ENCODE results near the gene SRPK2. TPM values are rescaled to one million over a fixed set of nuclear protein-coding genes. Genes with fewer than 3 reads are reported as not detected.

Gene SRPK2
- total RNA-seq, 4 donors from 2014 or later: 37.1 to 48.1 (median 46.3) TPM

- no peaks in the 10 kb centered on the region for H3K4me1 ChIP-seq
- intact Hi-C loops (cut with DNase I): no loop called here
- no peaks in the 10 kb centered on the region for H3K27me3 ChIP-seq
- H3K9me3 ChIP-seq: no peaks in the 10 kb centered on the region
- no peak overlapping the region for H3K27ac ChIP-seq
- no peak for DNase-seq
- no peaks in the 10 kb centered on the region for H3K36me3 ChIP-seq
- WGBS, 2 donors: 74 to 78% methylated on average over 2 of the region's 2 CpGs
- H3K4me3 ChIP-seq (replicated peaks in 1 of 3): no peak overlapping the region
- TF ChIP-seq POLR2A (IDR thresholded peaks at IDR 0.05): no peak
- TF ChIP-seq, protein P1, sequence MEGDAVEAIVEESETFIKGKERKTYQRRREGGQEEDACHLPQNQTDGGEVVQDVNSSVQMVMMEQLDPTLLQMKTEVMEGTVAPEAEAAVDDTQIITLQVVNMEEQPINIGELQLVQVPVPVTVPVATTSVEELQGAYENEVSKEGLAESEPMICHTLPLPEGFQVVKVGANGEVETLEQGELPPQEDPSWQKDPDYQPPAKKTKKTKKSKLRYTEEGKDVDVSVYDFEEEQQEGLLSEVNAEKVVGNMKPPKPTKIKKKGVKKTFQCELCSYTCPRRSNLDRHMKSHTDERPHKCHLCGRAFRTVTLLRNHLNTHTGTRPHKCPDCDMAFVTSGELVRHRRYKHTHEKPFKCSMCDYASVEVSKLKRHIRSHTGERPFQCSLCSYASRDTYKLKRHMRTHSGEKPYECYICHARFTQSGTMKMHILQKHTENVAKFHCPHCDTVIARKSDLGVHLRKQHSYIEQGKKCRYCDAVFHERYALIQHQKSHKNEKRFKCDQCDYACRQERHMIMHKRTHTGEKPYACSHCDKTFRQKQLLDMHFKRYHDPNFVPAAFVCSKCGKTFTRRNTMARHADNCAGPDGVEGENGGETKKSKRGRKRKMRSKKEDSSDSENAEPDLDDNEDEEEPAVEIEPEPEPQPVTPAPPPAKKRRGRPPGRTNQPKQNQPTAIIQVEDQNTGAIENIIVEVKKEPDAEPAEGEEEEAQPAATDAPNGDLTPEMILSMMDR (IDR thresholded peaks at IDR 0.05): no peak
Measured at GRCh38 chr7:105154084-105154483, 234.6 kb downstream of the SRPK2 start.

DNA sequence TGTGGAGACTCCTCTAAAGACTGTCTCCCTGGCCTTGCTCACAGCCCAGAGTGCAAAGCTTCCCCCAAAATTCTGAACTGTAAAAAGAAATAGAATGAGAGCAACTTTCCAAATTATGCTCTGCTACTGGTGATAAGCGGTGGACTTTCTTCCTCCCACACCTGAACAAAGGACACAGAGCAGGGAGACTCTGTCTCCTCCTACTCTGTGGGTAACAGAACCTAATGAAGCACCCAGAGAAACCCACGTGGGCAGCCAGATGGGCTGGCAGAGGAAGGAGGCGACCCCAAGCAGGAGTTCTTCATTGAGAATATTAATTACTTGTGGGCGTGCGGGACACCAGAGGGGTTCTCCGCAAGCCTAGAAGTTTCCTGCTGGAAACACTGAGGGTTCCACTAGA is 235.2 kb downstream of the SRPK2 start:
- DNase-seq: no peak
- no peaks in the 10 kb centered on the region for H3K4me1 ChIP-seq
- intact Hi-C loops (cut with DNase I): no loop called here
- 89 to 95% methylated on average over 6 of the region's 6 CpGs for WGBS, 2 donors
- H3K27ac ChIP-seq: no peak overlapping the region
- no peak overlapping the region for H3K4me3 ChIP-seq (replicated peaks in 1 of 3)
- no peaks in the 10 kb centered on the region for H3K27me3 ChIP-seq
- H3K9me3 ChIP-seq: no peaks in the 10 kb centered on the region
- no peaks in the 10 kb centered on the region for H3K36me3 ChIP-seq
- TF ChIP-seq, protein P1 (IDR thresholded peaks at IDR 0.05): no peak
- TF ChIP-seq POLR2A (IDR thresholded peaks at IDR 0.05): no peak

DNA sequence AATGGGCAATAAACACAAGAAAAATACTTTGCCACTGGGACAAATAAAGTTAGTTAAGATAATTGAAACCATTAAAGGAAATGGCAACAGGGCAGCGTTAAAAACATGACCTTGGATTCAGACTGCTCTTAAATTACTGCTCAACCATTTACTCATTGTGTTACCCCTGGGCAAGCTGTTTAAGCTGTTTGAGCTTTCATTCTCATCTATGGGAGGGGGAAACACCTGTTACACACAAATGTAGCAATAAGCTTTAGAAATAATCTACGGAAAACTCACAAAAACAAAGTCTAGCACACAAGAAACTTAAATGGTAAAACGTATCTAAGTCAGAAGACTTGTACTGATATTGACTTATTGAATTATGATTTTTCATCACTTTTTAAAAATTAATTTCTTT is 237.6 kb downstream of the SRPK2 start:
- 66 to 71% methylated on average over 3 of the region's 3 CpGs for WGBS, 2 donors
- no peaks in the 10 kb centered on the region for H3K4me1 ChIP-seq
- no peak for DNase-seq
- no peak overlapping the region for H3K27ac ChIP-seq
- no peak overlapping the region for H3K4me3 ChIP-seq (replicated peaks in 1 of 3)
- intact Hi-C loops (cut with DNase I): no loop called here
- no peaks in the 10 kb centered on the region for H3K27me3 ChIP-seq
- no peaks in the 10 kb centered on the region for H3K36me3 ChIP-seq
- TF ChIP-seq, protein P1 (IDR thresholded peaks at IDR 0.05): no peak
- TF ChIP-seq POLR2A (IDR thresholded peaks at IDR 0.05): no peak
- H3K9me3 ChIP-seq: no peaks in the 10 kb centered on the region

GRCh38 chr7:105149827-105150226 is 238.9 kb downstream of the SRPK2 start:
- DNase-seq: no peak
- H3K4me3 ChIP-seq (replicated peaks in 1 of 3): no peak overlapping the region
- H3K4me1 ChIP-seq: no peaks in the 10 kb centered on the region
- WGBS, 2 donors: 79 to 80% methylated on average over 3 of the region's 3 CpGs
- no peak overlapping the region for H3K27ac ChIP-seq
- H3K36me3 ChIP-seq: no peaks in the 10 kb centered on the region
- no peaks in the 10 kb centered on the region for H3K27me3 ChIP-seq
- no peak for TF ChIP-seq POLR2A (IDR thresholded peaks at IDR 0.05)
- TF ChIP-seq, protein P1 (IDR thresholded peaks at IDR 0.05): no peak
- intact Hi-C loops (cut with DNase I): no loop called here
- H3K9me3 ChIP-seq: no peaks in the 10 kb centered on the region

- 81 to 85% methylated on average over 6 of the region's 6 CpGs for WGBS, 2 donors
- Histone ChIP-seq H3K36me3 (peaks cover 0 to 8% of the 10 kb centered on the region in 2 donors), H3K4me3 (replicated peaks in 1 of 3) (no peak overlapping the region), H3K27ac (no peak overlapping the region), H3K27me3 (no peaks in the 10 kb centered on the region), H3K4me1 (no peaks in the 10 kb centered on the region), H3K9me3 (no peaks in the 10 kb centered on the region)
- no peak for DNase-seq
- intact Hi-C loops (cut with DNase I): no loop called here
- TF ChIP-seq, protein P1 (IDR thresholded peaks at IDR 0.05): peak in 1 of 6 experiments; percentile 10
- TF ChIP-seq POLR2A (IDR thresholded peaks at IDR 0.05): no peak
Measured at GRCh38 chr7:105141068-105141467, 247.7 kb downstream of the SRPK2 start.
